CD14-positive monocyte (primary cell): ENCODE results near the gene CELF4. TPM values are rescaled to one million over a fixed set of nuclear protein-coding genes. Genes with fewer than 3 reads are reported as not detected.

Source experiments
- DNase-seq, 3 donors: peaks; one replicate each; pipeline ENCODE4 v3.0.0-alpha.2; 2011 to 2022
- H2AFZ ChIP-seq: 2 replicates; pipeline ENCODE4 v1.6.0; 2012; ENCODE audit warnings: mild to moderate bottlenecking, low read depth, low read length, inconsistent platforms; ENCODE audit not compliant: insufficient read depth, poor library complexity, severe bottlenecking
- H3K27ac ChIP-seq, 2 donors: 1 replicate in 1 of 2; 2 replicates in 1 of 2; pipeline ENCODE4 v1.5.1; 2012 to 2013; ENCODE audit warnings: low read length in 2 of 2, control low read depth in 1 of 2, inconsistent platforms in 1 of 2, low read depth in 1 of 2, mild to moderate bottlenecking in 1 of 2
- H3K27me3 ChIP-seq, 2 donors: one replicate each; pipeline versions ENCODE4 v1.6.0 to v1.6.1; 2011 to 2013; ENCODE audit warnings: low read length in 2 of 2; ENCODE audit not compliant: control insufficient read depth in 2 of 2, insufficient read depth in 2 of 2
- H3K36me3 ChIP-seq, 2 donors: replicated peaks in 1 of 2; 1 replicate in 1 of 2; 2 replicates in 1 of 2; pipeline versions ENCODE4 v1.5.1 to v1.6.1; 2012 to 2013; ENCODE audit warnings: low read length in 2 of 2, control low read depth in 1 of 2, inconsistent platforms in 1 of 2, mild to moderate bottlenecking in 1 of 2; ENCODE audit not compliant: insufficient read depth in 2 of 2, control insufficient read depth in 1 of 2
- H3K4me1 ChIP-seq, 2 donors: 1 replicate in 1 of 2; 2 replicates in 1 of 2; pipeline versions ENCODE4 v1.5.1 to v1.6.1; 2012 to 2013; ENCODE audit warnings: low read length in 2 of 2, control low read depth in 1 of 2, inconsistent platforms in 1 of 2, mild to moderate bottlenecking in 1 of 2, moderate library complexity in 1 of 2; ENCODE audit not compliant: insufficient read depth in 2 of 2, control insufficient read depth in 1 of 2
- H3K4me2 ChIP-seq: replicated peaks from 2 replicates; pipeline ENCODE3; 2012; ENCODE audit warnings: low read length, moderate library complexity, mild to moderate bottlenecking; ENCODE audit not compliant: poor library complexity, severe bottlenecking; ENCODE audit errors: extremely low read depth
- H3K4me3 ChIP-seq, 3 experiments: fragments of 200-600 bp in 1 of 3; sonication (generic) in 1 of 3; replicated peaks in 1 of 3; 1 replicate in 2 of 3; 2 replicates in 1 of 3; pipeline ENCODE4 v1.5.1; 2011 to 2013; ENCODE audit warnings: low read length in 3 of 3, mild to moderate bottlenecking in 3 of 3, control low read depth in 2 of 3, low read depth in 2 of 3, inconsistent platforms in 1 of 3, moderate library complexity in 1 of 3
- H3K79me2 ChIP-seq: 2 replicates; pipeline ENCODE4 v1.6.0; 2012; ENCODE audit warnings: mild to moderate bottlenecking, control low read depth, inconsistent platforms, low read length, moderate library complexity; ENCODE audit not compliant: insufficient read depth
- H3K9ac ChIP-seq: 2 replicates; pipeline ENCODE4 v1.6.0; 2017; ENCODE audit warnings: low read length, mild to moderate bottlenecking; ENCODE audit not compliant: insufficient read depth, poor library complexity, severe bottlenecking
- H3K9me3 ChIP-seq, 2 donors: replicated peaks in 1 of 2; 1 replicate in 1 of 2; 2 replicates in 1 of 2; pipeline versions ENCODE4 v1.5.1 to v1.6.1; 2012 to 2013; ENCODE audit warnings: low read length in 2 of 2, control low read depth in 1 of 2; ENCODE audit not compliant: control insufficient read depth in 1 of 2, insufficient read depth in 1 of 2
- H4K20me1 ChIP-seq: 2 replicates; pipeline ENCODE4 v1.6.0; 2012; ENCODE audit warnings: mild to moderate bottlenecking, low read length, control low read depth, moderate library complexity; ENCODE audit not compliant: insufficient read depth
- H3K27ac Mint-ChIP-seq, 7 donors: one replicate each; pipeline ENCODE4 v1.8.0; 2020; ENCODE audit warnings: mild to moderate bottlenecking in 7 of 7, mixed read lengths in 7 of 7, moderate library complexity in 6 of 7, inconsistent platforms in 2 of 7
- H3K27me3 Mint-ChIP-seq, 3 donors: one replicate each; pipeline ENCODE4 v1.8.0; 2021 to 2022; ENCODE audit warnings: low read depth in 3 of 3, mild to moderate bottlenecking in 3 of 3, mixed read lengths in 3 of 3, moderate library complexity in 3 of 3, inconsistent platforms in 1 of 3
- H3K36me3 Mint-ChIP-seq, 2 donors: one replicate each; pipeline ENCODE4 v1.8.0; 2020; ENCODE audit warnings: mixed read lengths in 2 of 2, inconsistent platforms in 1 of 2, mild to moderate bottlenecking in 1 of 2
- H3K4me1 Mint-ChIP-seq: one replicate; pipeline ENCODE4 v1.8.0; 2020; ENCODE audit warnings: mild to moderate bottlenecking, mixed read lengths
- H3K4me3 Mint-ChIP-seq, 2 donors: one replicate each; pipeline ENCODE4 v1.8.0; 2020; ENCODE audit warnings: mild to moderate bottlenecking in 2 of 2, mixed read lengths in 2 of 2, moderate library complexity in 1 of 2
- H3K9me3 Mint-ChIP-seq, 7 donors: one replicate each; pipeline ENCODE4 v1.8.0; 2020 to 2022; ENCODE audit warnings: mixed read lengths in 7 of 7, mild to moderate bottlenecking in 6 of 7, moderate library complexity in 6 of 7, inconsistent platforms in 2 of 7
- WGBS: methylation state at CpG from one replicate; pipeline ENCODE4 v1.1.5; 2013; ENCODE audit warnings: missing lambda C conversion rate; ENCODE audit not compliant: insufficient coverage; 5-methylcytosine and 5-hydroxymethylcytosine counted together
- intact Hi-C, 2 donors: fragments of 100-400 bp; cut with micrococcal nuclease; formaldehyde crosslinking; loops; one replicate each; pipeline versions ENCODE4 v1.15.0 to v1.15.1; 2023
- polyA plus RNA-seq, 3 donors: library from polyadenylated mRNA; depleted of rRNA in 1 of 3; unstranded in 2 of 3; stranded (reverse) in 1 of 3; fragments of 300-500 nt in 2 of 3; fragments of >200 nt in 1 of 3; fragmentation: Illumina TruSeq in 2 of 3; gene quantifications; 1 replicate in 2 of 3; 2 replicates in 1 of 3; pipeline ENCODE4 v1.2.3, GENCODE V29; 2012 to 2021
- TF ChIP-seq, protein P1 (sequence below): fragments of 200-600 bp; IDR thresholded peaks from one replicate; pipeline ENCODE4 v1.8.0; 2022; ENCODE audit warnings: antibody characterized with exemption, mild to moderate bottlenecking

The CELF4 gene
- polyA plus RNA-seq, 3 donors: not detected

DNA sequence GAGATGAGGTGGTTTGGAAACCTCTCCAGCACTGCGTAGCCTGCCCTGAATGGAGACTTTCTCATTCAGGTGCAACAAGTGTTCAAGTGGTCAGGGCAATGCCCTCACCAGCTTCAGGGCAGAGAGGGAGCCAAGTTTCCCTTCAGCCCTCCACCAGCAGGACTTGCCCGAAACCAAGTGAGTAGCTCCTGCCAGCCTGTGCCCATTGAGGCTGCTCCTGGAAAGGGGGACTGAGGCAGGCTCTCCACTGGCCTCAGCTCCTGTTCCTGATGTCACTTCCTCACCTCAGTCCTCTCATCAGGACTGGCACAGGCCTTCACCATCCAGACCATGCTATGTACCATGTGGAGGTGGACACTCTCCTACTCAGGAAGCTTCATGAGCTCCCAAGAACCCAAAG lies 94.6 kb downstream of the CELF4 start:
- no peaks in the 10 kb centered on the region for H3K4me1 ChIP-seq
- no peaks in the 10 kb centered on the region for H3K79me2 ChIP-seq
- TF ChIP-seq, protein P1, sequence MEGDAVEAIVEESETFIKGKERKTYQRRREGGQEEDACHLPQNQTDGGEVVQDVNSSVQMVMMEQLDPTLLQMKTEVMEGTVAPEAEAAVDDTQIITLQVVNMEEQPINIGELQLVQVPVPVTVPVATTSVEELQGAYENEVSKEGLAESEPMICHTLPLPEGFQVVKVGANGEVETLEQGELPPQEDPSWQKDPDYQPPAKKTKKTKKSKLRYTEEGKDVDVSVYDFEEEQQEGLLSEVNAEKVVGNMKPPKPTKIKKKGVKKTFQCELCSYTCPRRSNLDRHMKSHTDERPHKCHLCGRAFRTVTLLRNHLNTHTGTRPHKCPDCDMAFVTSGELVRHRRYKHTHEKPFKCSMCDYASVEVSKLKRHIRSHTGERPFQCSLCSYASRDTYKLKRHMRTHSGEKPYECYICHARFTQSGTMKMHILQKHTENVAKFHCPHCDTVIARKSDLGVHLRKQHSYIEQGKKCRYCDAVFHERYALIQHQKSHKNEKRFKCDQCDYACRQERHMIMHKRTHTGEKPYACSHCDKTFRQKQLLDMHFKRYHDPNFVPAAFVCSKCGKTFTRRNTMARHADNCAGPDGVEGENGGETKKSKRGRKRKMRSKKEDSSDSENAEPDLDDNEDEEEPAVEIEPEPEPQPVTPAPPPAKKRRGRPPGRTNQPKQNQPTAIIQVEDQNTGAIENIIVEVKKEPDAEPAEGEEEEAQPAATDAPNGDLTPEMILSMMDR: no peak
- WGBS: 100% methylated on average over 2 of the region's 2 CpGs
- H3K27ac Mint-ChIP-seq: no peak overlapping the region
- H3K4me3 Mint-ChIP-seq: no peak overlapping the region
- H3K36me3 ChIP-seq: no peaks in the 10 kb centered on the region
- H2AFZ ChIP-seq: no peak overlapping the region
- no peak overlapping the region for H3K4me2 ChIP-seq
- DNase-seq: no peak
- no peaks in the 10 kb centered on the region for H3K27me3 ChIP-seq
- H3K4me1 Mint-ChIP-seq: no peaks in the 10 kb centered on the region
- no peak overlapping the region for H3K9ac ChIP-seq
- no peak overlapping the region for H3K27ac ChIP-seq
- H3K27me3 Mint-ChIP-seq: peaks cover 3 to 10% (median 8%) of the 10 kb centered on the region in 3 donors
- no peaks in the 10 kb centered on the region for H4K20me1 ChIP-seq
- no peaks in the 10 kb centered on the region for H3K9me3 ChIP-seq
- H3K9me3 Mint-ChIP-seq: peaks cover 0 to 3% (median 0%) of the 10 kb centered on the region in 7 donors
- intact Hi-C loops: no loop called here
- no peaks in the 10 kb centered on the region for H3K36me3 Mint-ChIP-seq
- H3K4me3 ChIP-seq: no peak overlapping the region

DNA sequence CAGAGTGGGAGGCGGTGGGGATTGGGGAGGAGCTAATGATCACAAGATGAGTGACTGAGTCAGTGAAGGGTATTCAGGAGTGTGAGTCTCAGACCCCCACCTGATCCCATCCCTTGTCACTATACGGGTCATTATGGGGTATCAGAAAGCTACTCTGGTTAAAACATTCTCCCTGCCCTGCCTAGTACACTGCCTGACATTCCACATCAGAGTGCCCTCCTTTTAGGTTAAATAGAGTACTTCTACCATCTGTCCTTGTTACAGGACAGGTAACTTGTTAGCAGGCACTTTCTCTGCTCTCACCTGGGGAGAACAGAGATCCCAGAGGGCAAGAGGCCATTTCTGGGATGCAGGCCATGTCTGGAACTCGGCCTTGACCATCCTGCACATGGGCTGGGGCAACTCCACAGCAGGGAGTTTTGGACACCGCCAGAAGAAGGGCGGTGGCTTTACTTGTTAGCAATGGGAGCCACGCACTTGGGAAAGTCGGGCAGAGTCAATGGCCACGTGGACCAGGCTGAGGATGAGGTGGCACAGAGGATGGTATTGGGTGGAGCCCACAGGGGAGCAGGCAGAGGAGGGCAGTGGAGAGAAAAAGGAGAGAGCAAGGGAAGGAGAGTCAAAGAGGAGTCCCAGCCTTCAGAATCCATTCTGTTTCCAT lies 98.5 kb downstream of the CELF4 start:
- no peaks in the 10 kb centered on the region for H3K4me1 Mint-ChIP-seq
- Histone ChIP-seq H3K4me3 (no peak overlapping the region), H3K9me3 (no peaks in the 10 kb centered on the region), H3K36me3 (no peaks in the 10 kb centered on the region), H3K4me2 (no peak overlapping the region), H4K20me1 (no peaks in the 10 kb centered on the region), H3K27ac (no peak overlapping the region), H3K4me1 (no peaks in the 10 kb centered on the region), H3K79me2 (no peaks in the 10 kb centered on the region), H3K9ac (no peak overlapping the region), H3K27me3 (no peaks in the 10 kb centered on the region), H2AFZ (no peak overlapping the region)
- no peak for DNase-seq
- intact Hi-C loops: no loop called here
- H3K27me3 Mint-ChIP-seq: peaks cover 6 to 15% (median 9%) of the 10 kb centered on the region in 3 donors
- WGBS: 83% methylated on average over 6 of the region's 8 CpGs
- H3K36me3 Mint-ChIP-seq: no peaks in the 10 kb centered on the region
- H3K27ac Mint-ChIP-seq: no peak overlapping the region
- H3K9me3 Mint-ChIP-seq: peaks cover 0 to 9% (median 3%) of the 10 kb centered on the region in 7 donors
- TF ChIP-seq, protein P1: no peak
- H3K4me3 Mint-ChIP-seq: no peak overlapping the region
